Ovary (tissue), 3 donors: ENCODE measurements around the gene CFAP20DC.

Experiments
- CTCF ChIP-seq, 3 donors: fragments of 450-650 bp in 2 of 3; fragments of 200-600 bp in 1 of 3; IDR thresholded peaks; one replicate each; pipeline versions ENCODE4 v1.5.1 to v1.8.0; 2016 to 2022; ENCODE audit warnings: antibody characterized with exemption in 3 of 3, mild to moderate bottlenecking in 1 of 3
- POLR2A ChIP-seq: fragments of 450-650 bp; IDR thresholded peaks from one replicate; pipeline ENCODE4 v1.6.1; 2017; ENCODE audit warnings: antibody characterized with exemption, mild to moderate bottlenecking, moderate library complexity
- donor health status: DM: no; HTN: no; CAD: no.

GRCh38 chr3:58698246-58698645 lies 351.6 kb downstream of the CFAP20DC start:
- TF ChIP-seq CTCF (IDR thresholded peaks at IDR 0.05) (no peak), POLR2A (no peak)
